HuH-7.5 (cell line): ENCODE results near the gene PSME2.

Experiments
- DNase-seq: peaks from one replicate; pipeline ENCODE4 v3.0.0; 2011; ENCODE audit warnings: low spot score

Gene PSME2

GRCh38 chr14:24093901-24094840, 52.2 kb downstream of the PSME2 start, which contains the start of gene PCK2:
PCK2 (plus strand) TSS chr14:24094311; CDS start chr14:24094406, 95 bp downstream.
- peak; percentile 98 for DNase-seq
